ENCODE measurements around the gene MTHFR.

The MTHFR gene

DNA sequence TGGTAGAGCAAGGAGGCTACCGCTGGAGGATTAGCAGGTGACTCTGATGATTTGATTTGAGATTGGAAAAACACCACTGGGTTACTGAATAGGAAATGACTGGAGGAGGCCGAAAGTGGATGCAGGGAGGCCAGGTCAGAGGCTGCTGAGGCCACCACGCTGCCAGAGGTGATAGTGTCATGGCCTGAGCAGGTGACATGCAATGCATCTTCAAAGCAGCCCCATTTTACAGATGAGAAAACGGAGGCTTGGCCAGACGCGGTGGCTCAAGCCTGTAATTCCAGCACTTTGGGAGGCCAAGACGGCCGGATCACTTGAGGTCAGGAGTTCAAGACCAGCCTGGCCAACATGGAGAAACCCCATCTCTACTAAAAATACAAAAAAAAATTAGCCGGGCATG, 31.0 kb downstream of the MTHFR start:
- Histone ChIP-seq H4K20me1 (no peaks in the 10 kb centered on the region), H3K4me2 (no peak overlapping the region), H3K27me3 (no peaks in the 10 kb centered on the region), H3K9ac (no peak overlapping the region), H3K27ac (no peak overlapping the region), H3K4me3 (no peak overlapping the region), H3K9me3 (no peaks in the 10 kb centered on the region), H3K4me1 (peaks cover 10% of the 10 kb centered on the region), H3K36me3 (no peaks in the 10 kb centered on the region)
- TF ChIP-seq Cebpa-rat (IDR thresholded peaks at IDR 0.05), result no peak

DNA sequence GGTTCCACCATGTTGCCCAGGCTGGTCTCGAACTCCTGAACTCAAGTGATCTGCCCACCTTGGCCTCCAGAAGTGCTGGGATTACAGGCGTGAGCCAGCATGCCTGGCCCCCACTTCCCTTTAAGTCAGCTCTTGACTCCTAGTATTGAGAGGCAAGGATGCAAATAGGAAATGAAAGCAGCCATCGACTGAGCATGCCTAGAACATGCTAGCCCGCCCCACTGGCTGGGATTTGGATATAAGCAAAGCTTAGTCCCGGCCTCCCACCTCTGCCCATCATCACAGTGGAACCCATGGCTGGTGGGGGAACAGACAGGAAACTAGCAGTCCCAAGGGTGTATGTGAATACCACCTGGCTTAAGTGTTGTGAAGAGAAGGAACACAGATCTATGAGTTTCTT, 33.3 kb downstream of the MTHFR start:
- no peak for TF ChIP-seq Cebpa-rat (IDR thresholded peaks at IDR 0.05)
- Histone ChIP-seq H3K27me3 (no peaks in the 10 kb centered on the region), H4K20me1 (no peaks in the 10 kb centered on the region), H3K4me2 (peak overlapping the region; percentile 30), H3K9ac (no peak overlapping the region), H3K4me1 (peaks cover 21% of the 10 kb centered on the region), H3K4me3 (no peak overlapping the region), H3K27ac (0 out of 2 replicates have a peak overlapping the region, but pooled peaks have one; percentile 30), H3K9me3 (no peaks in the 10 kb centered on the region), H3K36me3 (no peaks in the 10 kb centered on the region)

DNA sequence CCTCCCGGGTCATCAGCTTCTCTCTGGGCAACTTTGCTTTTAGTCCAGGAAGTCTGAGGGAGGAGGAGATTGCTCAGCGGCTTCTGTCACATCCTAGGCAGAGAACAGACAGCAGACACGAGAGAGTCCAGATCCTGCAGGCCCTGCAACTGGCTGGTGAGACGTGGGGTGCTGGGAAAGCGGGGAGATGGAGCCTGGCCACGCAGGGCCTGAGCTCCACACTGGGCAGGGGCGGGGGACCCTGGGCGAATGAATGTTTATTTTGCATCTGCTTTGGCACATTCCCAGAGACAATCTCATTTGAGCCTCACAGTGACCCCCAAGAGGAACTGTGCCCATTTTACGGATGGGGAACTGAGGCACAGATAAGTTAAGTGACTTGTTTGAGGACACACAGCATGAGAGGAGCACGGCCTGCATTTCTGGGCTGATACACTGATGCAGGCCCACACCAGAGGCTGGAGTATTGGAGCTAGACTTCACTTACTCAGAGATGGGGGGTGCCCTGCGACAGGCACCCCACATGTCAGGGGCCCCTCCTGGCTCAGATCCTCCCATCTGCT, 34.2 kb downstream of the MTHFR start:
- H3K4me1 ChIP-seq, result peaks cover 21% of the 10 kb centered on the region
- TF ChIP-seq Cebpa-rat (IDR thresholded peaks at IDR 0.05), result no peak
- no peaks in the 10 kb centered on the region for H4K20me1 ChIP-seq
- H3K4me3 ChIP-seq, result no peak overlapping the region
- H3K4me2 ChIP-seq, result peak overlapping the region; percentile 30; the same call in 1 of the 2 replicates
- no peak overlapping the region for H3K9ac ChIP-seq
- no peaks in the 10 kb centered on the region for H3K27me3 ChIP-seq
- H3K9me3 ChIP-seq, result no peaks in the 10 kb centered on the region
- no peaks in the 10 kb centered on the region for H3K36me3 ChIP-seq
- H3K27ac ChIP-seq, result 0 out of 2 replicates have a peak overlapping the region, but pooled peaks have one; percentile 30

DNA sequence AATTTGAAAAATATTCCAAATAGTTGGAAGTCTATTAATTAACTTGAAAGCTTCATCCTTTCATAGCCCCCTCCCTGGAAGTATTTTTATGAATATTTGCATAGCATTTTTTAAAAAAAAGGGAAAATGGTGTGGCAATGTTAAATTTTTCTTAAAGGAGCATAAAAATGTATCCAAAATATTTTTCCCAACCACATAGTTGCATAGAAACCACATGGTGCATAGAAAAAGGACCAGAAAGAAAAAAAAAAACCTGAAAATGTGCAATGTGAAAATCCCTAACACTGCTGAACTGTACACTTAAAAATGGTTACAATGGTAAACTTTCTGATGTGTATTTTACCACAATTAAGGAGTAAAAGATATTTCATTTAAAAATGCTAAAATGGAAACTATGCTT, 35.8 kb downstream of the MTHFR start:
- Histone ChIP-seq H3K9ac (no peak overlapping the region), H3K4me3 (no peak overlapping the region), H3K27ac (no peak overlapping the region), H4K20me1 (no peaks in the 10 kb centered on the region), H3K9me3 (no peaks in the 10 kb centered on the region), H3K27me3 (no peaks in the 10 kb centered on the region), H3K4me1 (peaks cover 21% of the 10 kb centered on the region), H3K4me2 (no peak overlapping the region), H3K36me3 (no peaks in the 10 kb centered on the region)
- no peak for TF ChIP-seq Cebpa-rat (IDR thresholded peaks at IDR 0.05)

DNA sequence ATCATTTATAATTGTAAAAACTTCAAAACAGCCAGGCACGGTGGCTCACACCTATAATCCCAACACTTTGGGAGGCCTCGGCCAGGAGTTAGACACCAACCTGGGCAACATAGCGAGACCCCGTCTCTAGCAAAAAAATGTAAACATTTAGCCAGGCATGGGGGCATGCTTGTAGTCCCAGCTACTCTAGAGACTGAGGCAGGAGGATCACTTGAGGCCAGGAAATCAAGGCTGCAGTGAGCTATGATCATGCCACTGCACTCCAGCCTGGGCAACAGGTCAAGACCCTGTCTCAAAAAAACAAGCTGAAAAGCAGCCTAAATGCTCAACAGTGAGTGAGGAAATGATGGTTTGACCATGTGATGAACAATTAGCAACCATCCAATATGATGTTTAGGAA, 36.5 kb downstream of the MTHFR start:
- H3K4me1 ChIP-seq, result peaks cover 21% of the 10 kb centered on the region

DNA sequence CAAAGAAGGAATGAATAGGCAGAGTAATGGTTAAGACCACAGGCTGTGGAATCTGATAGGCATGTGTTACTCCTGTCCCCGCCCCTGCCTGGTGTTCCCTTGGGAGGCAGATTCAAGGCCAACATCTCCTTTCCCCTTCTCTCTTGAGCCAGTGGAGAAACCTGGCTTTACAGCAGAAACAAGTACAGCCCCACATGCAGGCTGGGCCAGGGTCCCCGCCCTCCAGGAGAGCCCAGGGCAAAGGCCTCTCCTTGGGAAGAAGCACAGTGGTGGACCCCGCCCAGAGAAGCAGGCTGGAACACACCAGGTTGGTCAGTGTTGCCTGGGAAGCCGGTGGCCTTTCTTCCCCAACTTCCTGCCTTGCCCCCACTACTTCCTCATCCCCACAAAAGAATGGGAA, 36.9 kb downstream of the MTHFR start:
- Histone ChIP-seq H3K36me3 (no peaks in the 10 kb centered on the region), H3K4me3 (no peak overlapping the region), H3K4me1 (peaks cover 21% of the 10 kb centered on the region), H4K20me1 (no peaks in the 10 kb centered on the region), H3K9ac (no peak overlapping the region), H3K4me2 (peak overlapping the region; percentile 16), H3K27ac (no peak overlapping the region), H3K27me3 (no peaks in the 10 kb centered on the region), H3K9me3 (no peaks in the 10 kb centered on the region)
- TF ChIP-seq Cebpa-rat (IDR thresholded peaks at IDR 0.05), result no peak

More for the DNA sequence above, 36.5 kb downstream of the MTHFR start:
- Histone ChIP-seq H3K9me3 (no peaks in the 10 kb centered on the region), H3K36me3 (no peaks in the 10 kb centered on the region), H3K9ac (no peak overlapping the region), H3K4me3 (no peak overlapping the region), H3K27ac (no peak overlapping the region), H4K20me1 (no peaks in the 10 kb centered on the region), H3K27me3 (no peaks in the 10 kb centered on the region), H3K4me2 (peak overlapping the region; percentile 16)
- no peak for TF ChIP-seq Cebpa-rat (IDR thresholded peaks at IDR 0.05)

DNA sequence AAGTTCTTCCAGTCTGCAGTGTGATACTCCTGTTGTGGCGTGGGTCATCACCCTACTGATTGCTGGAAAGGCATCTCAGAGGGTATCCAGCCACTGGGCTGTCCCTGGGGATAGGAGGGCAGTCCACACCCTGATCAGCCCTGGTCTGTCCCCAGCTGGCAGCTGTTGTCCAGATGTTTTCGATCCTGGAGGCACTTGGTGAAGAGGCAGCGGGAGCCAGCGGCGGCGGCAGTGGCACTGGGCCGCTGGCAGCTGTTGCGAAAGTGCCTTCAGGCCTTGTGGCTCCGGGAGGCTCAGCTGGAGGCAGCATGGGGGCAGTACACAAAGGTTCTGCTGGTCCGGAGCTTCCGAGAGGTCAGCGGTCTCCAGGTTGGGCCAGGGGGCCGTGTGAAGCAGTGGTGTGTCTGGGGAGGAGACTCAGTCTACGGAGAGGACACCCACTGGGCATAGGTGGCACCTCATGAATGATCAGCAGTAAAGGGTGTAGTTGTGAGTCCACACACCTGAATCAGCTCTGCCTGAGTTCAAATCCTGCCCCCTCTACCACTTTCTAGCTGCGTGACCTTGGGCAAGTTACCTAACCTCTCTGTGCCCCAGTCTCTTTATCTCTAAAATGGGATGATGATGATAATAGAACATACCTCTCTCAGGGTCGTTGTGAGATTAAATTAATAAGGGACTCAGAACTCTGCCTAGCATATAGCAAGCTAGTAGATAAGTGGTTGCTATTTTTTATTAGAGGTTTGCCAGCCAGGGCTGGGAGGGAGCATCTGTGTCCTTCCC, 37.7 kb downstream of the MTHFR start:
- no peak for TF ChIP-seq Cebpa-rat (IDR thresholded peaks at IDR 0.05)
- no peak overlapping the region for H3K4me2 ChIP-seq
- H3K36me3 ChIP-seq, result no peaks in the 10 kb centered on the region
- H3K27me3 ChIP-seq, result no peaks in the 10 kb centered on the region
- H3K27ac ChIP-seq, result no peak overlapping the region
- H3K9ac ChIP-seq, result no peak overlapping the region
- no peaks in the 10 kb centered on the region for H4K20me1 ChIP-seq
- H3K4me3 ChIP-seq, result no peak overlapping the region
- no peaks in the 10 kb centered on the region for H3K9me3 ChIP-seq
- H3K4me1 ChIP-seq, result peaks cover 21% of the 10 kb centered on the region

DNA sequence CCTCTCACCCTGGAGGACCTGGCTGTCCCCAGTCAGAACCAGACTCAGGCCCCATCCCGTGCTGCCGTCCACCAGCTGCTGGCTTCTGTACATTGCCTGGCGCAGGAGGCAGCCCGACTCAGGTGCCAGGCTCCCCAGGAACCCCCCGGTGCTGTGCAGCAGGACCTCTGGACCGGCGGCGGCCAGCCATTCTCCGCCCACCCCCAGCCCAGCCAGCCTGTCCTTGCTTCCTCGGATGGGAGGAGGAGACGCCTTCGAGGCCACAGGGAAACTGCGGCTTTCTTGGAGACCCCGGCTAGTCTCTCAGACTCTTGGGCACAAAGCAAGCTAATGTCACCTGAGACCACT, 39.4 kb downstream of the MTHFR start:
- TF ChIP-seq Cebpa-rat (IDR thresholded peaks at IDR 0.05), result no peak
- peaks cover 17% of the 10 kb centered on the region for H3K4me1 ChIP-seq

DNA sequence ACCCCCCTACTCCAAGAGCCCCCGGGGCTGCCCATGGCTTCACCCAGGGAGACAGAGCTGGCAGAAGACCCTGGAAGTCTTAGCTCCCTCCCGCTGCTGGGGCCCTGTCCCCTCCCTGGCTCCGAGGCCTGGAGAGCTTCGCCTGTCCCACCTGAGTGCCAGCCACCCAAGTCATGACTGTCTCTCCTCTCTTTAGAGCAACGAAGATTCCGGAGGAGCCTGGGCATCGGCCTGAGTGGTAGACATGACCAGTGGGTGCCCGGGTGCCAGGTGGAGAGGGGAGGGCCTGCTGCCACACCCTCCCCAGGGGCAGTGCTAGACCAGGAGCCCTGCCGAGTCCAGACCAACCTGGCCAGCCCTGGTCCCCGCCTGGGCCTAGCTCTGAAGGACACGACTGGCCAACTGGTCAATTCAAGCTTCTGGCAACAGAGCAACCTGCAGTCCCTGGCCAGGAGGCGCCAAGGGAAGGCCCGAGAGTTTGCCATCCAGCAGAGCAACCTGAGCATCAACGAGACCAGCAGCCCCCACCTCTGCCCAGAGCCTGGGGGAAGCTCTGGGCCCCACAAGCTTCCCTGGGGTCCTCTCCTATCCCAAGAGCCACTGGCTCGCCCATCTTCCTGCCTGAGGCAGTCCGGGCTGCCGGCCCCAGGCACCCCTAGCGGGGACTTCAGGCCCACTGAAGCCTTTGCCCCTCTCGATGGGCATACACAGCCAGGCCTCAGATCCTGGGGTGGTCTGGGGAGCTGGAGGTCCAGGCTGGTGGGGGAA, 39.9 kb downstream of the MTHFR start:
- H3K4me1 ChIP-seq, result peaks cover 17% of the 10 kb centered on the region

More for the DNA sequence above, 39.4 kb downstream of the MTHFR start:
- no peak overlapping the region for H3K27ac ChIP-seq
- no peaks in the 10 kb centered on the region for H3K36me3 ChIP-seq
- no peak overlapping the region for H3K4me3 ChIP-seq
- H3K9ac ChIP-seq, result no peak overlapping the region
- 0 out of 2 replicates have a peak, but pooled peaks cover 4% of the 10 kb centered on the region for H3K27me3 ChIP-seq
- H3K4me2 ChIP-seq, result no peak overlapping the region
- H4K20me1 ChIP-seq, result no peaks in the 10 kb centered on the region
- H3K9me3 ChIP-seq, result no peaks in the 10 kb centered on the region

DNA sequence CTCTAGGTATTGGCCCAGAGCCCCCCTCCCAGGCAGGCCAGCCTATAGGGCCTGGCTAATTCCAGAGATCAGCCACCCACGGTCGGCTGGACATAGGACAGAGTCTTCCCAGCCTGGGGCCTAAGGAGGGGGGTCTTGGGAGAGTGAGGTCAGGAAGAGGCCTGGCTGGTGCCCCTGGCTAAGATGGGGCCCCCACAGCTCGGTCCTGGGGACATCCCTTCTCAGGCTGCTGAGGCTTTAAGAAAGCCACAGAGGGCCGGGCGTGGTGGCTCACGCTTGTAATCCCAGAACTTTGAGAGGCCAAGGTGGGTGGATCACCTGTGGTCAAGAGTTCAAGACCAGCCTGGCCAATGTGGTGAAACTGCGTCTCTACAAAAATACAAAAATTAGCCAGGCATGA, 41.2 kb downstream of the MTHFR start:
- H3K9me3 ChIP-seq, result no peaks in the 10 kb centered on the region
- H3K4me3 ChIP-seq, result no peak overlapping the region
- 0 out of 2 replicates have a peak, but pooled peaks cover 4% of the 10 kb centered on the region for H3K27me3 ChIP-seq
- no peak overlapping the region for H3K9ac ChIP-seq
- peaks cover 17% of the 10 kb centered on the region for H3K4me1 ChIP-seq
- H3K36me3 ChIP-seq, result no peaks in the 10 kb centered on the region
- H4K20me1 ChIP-seq, result no peaks in the 10 kb centered on the region
- no peak overlapping the region for H3K4me2 ChIP-seq
- no peak for TF ChIP-seq Cebpa-rat (IDR thresholded peaks at IDR 0.05)
- H3K27ac ChIP-seq, result no peak overlapping the region

More for the DNA sequence above, 39.9 kb downstream of the MTHFR start:
- Histone ChIP-seq H3K9me3 (no peaks in the 10 kb centered on the region), H3K36me3 (no peaks in the 10 kb centered on the region), H3K9ac (no peak overlapping the region), H3K27me3 (0 out of 2 replicates have a peak, but pooled peaks cover 4% of the 10 kb centered on the region), H3K27ac (no peak overlapping the region), H3K4me3 (no peak overlapping the region), H3K4me2 (no peak overlapping the region), H4K20me1 (no peaks in the 10 kb centered on the region)
- no peak for TF ChIP-seq Cebpa-rat (IDR thresholded peaks at IDR 0.05)

Measured in BLaER1 (cell line).